Stimulated activated CD8-positive, alpha-beta memory T cell treated with anti-CD3 and anti-CD28 coated beads, Interleukin-12 subunit alpha, Interleukin-12 subunit beta, amount 100 ng/mL, for 24 hours (primary cell): Measurements from ENCODE around the gene SAE1.
"Not testable (repeated sequence)": the region's sequence is repeated elsewhere in the genome, so short reads cannot be mapped to it uniquely, and the experiment has no call there.

Experiments used
- DNase-seq: peaks from one replicate; pipeline ENCODE4 v3.0.0-alpha.2; 2020; ENCODE audit errors: extremely low read depth

Gene SAE1

GRCh38 chr19:47240996-47241918, 110.6 kb downstream of the SAE1 start:
- no peak for DNase-seq

- DNase-seq = no peak
These were observed 111.4 kb downstream of the SAE1 start for GRCh38 chr19:47241919-47242577.

GRCh38 chr19:47243364-47243775, 112.7 kb downstream of the SAE1 start:
- DNase-seq = no peak

- peak; percentile 73 for DNase-seq
These were observed 113.3 kb downstream of the SAE1 start for GRCh38 chr19:47243776-47244547.

GRCh38 chr19:47247308-47247990, 116.8 kb downstream of the SAE1 start:
- no peak for DNase-seq

DNA sequence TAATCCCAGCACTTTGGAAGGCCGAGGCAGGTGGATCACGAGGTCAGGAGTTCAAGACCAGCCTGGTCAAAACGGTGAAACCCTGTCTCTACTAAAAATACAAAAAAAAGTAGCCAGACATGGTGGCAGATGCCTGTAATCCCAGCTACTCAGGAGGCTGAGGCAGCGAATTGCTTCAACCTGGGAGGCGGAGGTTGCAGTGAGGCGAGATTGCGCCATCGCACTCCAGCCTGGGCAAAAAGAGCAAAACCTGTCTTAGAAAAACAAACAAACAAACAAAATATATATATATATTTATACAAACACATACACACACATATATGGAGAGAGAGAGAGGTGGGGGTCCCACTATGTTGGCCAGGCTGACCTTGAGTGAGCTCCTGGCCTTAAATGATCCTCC, 122.4 kb downstream of the SAE1 start:
- DNase-seq = not testable (repeated sequence)

DNA sequence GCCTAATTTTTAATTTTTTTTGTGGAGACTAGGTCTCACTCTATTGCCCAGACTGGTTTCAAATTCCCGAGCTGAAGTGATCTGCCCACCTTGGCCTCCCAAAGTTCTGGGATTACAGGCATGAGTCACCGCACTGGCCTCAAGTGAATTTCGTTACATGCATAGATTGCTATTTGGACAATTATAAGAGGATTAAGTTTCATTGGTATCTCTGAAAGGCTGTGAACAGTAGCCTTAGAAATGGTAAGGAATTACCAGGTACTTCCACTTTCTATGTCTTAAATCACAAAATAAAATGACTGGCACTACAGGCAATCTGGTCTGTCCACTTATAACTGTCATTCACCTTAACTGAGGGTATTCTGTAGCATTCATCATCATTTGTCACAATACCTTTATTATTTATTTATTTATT, 122.8 kb downstream of the SAE1 start:
- no peak for DNase-seq

GRCh38 chr19:47253970-47254369, 123.3 kb downstream of the SAE1 start:
- DNase-seq = no peak

DNA sequence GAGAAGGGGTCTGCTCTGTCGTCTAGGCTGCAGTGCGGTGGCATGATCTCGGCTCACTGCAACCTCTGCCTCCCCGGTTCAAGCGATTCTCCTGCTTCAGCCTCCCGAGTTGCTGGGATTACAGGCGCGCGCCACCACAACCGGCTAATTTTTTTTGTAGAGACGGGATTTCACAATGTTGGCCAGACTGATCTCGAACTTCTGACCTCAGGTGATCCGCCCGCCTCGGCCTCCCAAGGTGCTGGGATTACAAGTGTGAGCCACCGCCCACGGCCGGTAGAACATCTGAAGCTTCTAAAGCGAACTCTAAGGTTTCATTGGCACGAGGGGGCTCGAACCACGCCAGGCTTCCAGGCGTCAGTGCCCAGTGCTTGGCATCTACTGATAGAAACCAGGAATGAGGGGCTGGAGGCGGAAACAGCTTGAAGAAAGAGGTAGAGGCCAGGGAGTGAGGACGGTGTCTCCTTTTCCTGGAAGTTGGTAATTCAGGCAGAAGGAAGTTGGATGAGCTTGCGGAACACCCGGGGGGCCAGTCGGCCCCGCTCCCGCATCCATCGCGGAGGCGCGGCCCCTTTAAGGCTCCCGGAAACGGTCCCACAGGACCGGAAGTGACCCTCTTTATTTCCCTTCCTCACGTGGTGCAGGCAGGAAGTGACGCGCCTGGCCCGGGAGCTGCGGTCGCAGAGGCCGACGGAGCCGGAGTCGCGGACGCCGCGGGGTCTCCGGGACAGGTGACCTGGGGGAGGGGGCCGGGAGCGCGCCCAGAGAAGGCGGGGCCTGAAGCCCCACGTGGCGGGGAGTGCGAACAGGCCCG, 125.5 kb downstream of the SAE1 start, which contains the start of gene CCDC9:
Gene CCDC9, plus strand, starts transcription at position 647 of the 814 bp plus-strand sequence. CDS start 1,876 bp downstream, outside the sequence.
- DNase-seq = peak; percentile 86

DNA sequence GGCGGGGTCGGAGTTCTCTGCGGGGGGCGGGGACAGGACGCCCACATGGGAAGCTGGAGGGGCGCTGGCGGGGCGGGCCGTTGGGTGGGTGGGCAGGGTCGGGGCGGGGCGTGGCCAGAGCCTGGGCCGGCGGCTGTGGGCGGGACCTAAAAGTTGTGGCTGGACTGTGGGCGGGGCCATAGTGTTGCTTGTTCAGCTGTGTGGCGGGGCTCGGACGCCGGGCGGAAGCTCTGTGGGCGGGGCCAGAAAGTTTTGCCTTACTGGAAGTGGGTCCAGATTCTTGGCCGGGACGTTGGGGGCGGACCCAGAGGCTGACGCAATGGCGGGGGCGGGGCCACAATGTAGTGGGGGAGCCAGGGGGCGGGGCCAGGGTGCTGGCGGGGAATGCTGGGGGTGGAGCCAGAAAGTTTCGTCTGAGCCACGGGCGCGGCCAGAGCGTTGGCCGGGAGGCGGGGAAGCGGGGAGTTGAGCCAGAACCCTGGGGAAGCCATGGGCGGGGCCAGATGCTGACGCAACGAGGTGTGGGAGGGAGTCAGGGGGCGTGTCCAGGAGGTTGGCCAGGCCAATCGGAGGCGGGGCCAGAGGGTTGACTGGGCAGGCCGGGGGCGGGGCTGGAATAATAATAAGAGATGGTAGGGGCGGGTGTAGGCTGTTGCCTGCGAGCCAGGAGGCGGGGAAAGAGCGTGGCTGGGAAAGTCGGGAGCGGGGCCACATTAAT, 126.2 kb downstream of the SAE1 start:
- peak; percentile 100 for DNase-seq

DNA sequence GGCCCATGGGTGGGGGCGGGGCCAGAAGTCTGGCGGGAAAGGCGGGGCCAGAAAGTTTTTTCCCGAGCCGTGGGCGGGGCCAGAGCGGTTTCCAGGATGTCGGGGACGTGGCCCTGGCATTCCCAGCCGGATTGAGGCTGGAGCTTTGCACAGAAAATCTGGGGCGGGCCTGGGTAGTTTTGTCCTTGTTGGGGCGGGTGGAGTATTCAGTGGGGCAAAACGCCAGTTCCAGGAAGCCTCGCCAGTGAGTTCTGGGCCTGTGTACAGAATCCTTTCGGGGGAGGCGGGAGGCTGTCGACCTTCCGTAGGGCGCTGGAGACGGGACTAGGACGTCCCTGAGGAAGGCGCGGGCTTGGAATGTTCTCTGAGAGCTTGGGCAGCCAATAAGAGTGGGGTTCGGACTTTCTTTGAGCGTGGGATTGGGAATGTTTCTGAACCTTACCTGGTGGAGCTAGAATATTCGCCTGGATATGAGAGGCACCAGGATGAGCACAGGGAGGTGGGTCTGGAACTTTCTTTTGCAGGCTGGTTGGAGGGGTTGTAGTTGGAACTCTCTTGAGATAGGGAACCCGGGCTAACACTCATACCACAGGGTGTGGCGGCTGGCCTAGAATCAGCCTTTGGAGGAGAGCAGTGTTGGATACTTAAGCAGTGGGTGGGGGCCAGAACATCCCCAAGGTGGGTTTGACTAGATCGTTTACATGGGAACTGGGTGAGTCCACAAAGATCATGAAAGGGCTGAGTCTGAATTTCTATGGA, 127.0 kb downstream of the SAE1 start:
- no peak for DNase-seq

- no peak for DNase-seq
These were observed 127.8 kb downstream of the SAE1 start for GRCh38 chr19:47258434-47258833.

GRCh38 chr19:47258895-47259555, 128.4 kb downstream of the SAE1 start:
- DNase-seq = no peak
